HG02870 (cell line): Measurements from ENCODE around the gene CKAP5.
"Not testable (repeated sequence)": the region's sequence is repeated elsewhere in the genome, so short reads cannot be mapped to it uniquely, and the experiment has no call there.

Experiments used
- ATAC-seq: cut with Tn5 transposase; IDR thresholded peaks from one replicate; pipeline ENCODE4 v1.9.1; 2021; ENCODE audit warnings: mild to moderate bottlenecking, moderate library complexity; ENCODE audit not compliant: unreplicated experiment

Gene CKAP5

GRCh38 chr11:46728659-46729040 lies 117.4 kb downstream of the CKAP5 start:
- no peak for ATAC-seq

DNA sequence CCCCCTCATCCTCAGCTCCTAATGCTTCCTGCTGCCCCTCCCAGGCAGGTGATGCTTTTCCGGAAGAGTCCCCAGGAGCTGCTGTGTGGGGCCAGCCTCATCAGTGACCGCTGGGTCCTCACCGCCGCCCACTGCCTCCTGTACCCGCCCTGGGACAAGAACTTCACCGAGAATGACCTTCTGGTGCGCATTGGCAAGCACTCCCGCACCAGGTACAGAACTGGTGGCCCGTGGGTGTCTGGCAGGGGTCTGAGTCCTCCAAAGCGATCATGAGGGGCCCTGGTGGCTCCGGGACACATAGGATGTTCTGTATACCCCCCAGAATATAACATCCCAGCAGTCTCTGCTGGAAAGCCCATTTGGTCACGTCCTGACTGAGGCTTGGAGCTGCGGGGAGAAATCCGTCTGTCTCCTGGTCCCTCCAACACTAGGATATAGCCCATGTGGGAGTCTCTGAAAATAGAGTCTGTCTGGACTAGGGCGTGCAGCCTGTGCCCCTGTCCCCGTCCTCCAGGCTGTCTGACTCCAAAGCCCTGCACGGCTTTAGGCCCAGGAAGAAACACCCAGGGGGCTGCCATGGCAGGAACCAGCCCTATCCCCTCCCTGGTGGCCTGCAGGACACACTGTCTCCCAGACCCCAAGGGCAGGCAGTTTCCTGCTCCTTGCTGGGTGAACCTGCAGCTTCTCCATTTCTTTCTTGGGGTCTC lies 118.0 kb downstream of the CKAP5 start:
- no peak for ATAC-seq

- no peak for ATAC-seq
Observed at GRCh38 chr11:46726206-46726862, 119.7 kb downstream of the CKAP5 start.

GRCh38 chr11:46725338-46726205 lies 120.5 kb downstream of the CKAP5 start:
- ATAC-seq = no peak

DNA sequence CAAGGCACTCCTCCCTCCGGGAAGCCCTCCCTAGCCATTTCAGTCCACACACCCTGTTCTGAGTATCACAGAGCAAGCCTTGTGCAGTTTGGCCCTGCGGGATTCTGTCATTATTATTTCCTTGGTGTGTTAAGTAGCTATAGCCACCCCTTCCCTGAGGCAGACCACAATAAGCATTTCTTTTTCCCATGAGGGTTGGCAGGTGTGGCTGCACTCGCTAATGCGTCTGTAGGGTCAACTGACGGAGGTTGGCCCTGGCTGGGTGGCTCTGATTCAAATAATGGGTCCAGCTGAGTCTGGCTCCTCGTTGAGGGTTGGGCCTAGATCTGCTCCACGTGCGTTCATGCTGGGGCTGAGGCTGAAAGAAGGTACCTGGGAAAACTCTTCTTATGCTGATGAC lies 122.0 kb downstream of the CKAP5 start:
- no peak for ATAC-seq

GRCh38 chr11:46723359-46723680 lies 122.8 kb downstream of the CKAP5 start:
- no peak for ATAC-seq

DNA sequence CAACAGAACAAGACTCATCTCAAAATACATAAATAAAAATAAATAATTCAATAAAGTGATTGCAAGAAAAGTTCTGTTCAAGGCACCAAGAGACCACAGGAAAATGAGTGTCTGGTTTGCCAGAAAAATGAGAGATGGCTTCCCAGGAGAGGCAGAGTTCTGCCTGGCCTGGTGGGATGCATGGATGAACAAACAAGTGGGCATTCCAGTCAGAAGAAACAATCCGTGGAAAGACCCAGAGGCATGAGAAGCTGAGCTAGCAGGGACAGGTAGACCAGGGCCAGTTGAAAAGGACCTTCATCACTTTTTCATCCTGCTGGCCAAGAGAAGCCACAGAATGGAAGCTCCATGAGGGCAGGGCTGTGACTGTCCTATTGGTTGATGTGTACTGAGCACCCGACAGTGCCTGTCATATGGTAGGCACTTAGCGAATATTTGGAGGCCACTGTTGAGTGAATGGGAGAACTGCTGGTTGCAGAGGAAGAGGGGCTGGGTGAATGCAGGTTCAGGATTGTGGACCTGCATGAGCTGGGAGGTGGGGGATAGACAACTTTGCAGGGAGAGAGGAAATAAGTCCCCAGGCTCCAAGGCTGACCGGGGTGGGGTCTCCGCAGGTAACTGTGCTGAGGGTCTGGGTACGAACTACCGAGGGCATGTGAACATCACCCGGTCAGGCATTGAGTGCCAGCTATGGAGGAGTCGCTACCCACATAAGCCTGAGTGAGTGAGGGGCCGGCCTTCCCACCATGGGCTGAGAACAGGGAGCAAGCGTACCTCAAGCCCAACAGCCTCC lies 123.3 kb downstream of the CKAP5 start:
- no peak for ATAC-seq

- no peak for ATAC-seq
Observed at GRCh38 chr11:46721286-46721685, 124.8 kb downstream of the CKAP5 start.

DNA sequence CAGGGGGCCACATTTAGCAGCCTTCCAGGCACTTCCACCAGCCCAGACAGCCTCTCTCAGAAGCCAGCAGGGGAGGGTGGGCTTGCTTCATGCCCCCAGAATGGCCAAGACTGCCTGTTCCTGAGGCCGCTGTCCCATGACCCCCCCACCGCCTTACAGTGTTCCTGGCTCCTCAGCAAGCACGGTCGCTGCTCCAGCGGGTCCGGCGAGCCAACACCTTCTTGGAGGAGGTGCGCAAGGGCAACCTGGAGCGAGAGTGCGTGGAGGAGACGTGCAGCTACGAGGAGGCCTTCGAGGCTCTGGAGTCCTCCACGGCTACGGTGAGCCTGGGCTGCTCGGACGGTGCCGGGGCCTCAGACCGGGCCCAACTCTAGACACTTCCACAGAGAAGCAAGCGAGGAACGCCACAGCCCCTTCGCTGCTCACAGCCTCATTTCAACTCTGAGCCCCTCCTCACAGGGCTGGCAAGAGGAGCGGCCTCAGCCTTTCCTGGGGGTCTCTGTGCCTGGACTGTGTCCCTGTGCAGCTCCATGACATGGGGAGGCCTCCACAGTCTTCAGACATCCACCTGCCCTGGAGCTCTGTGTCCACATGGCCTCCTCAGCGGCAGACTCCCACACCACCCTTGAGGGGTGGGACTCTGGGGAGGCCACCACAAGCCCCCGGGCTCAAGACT lies 126.4 kb downstream of the CKAP5 start:
- no peak for ATAC-seq

GRCh38 chr11:46719048-46719542 lies 127.0 kb downstream of the CKAP5 start, which contains the start of gene F2:
F2 (plus strand) TSS chr11:46719213; CDS start chr11:46719236, 23 bp downstream.
- ATAC-seq = no peak

- ATAC-seq = no peak
Observed at GRCh38 chr11:46718155-46719019, 127.7 kb downstream of the CKAP5 start.

- ATAC-seq = not testable (repeated sequence)
Observed at GRCh38 chr11:46717825-46718154, 128.3 kb downstream of the CKAP5 start.

GRCh38 chr11:46712874-46713576 lies 133.1 kb downstream of the CKAP5 start:
- ATAC-seq = no peak

DNA sequence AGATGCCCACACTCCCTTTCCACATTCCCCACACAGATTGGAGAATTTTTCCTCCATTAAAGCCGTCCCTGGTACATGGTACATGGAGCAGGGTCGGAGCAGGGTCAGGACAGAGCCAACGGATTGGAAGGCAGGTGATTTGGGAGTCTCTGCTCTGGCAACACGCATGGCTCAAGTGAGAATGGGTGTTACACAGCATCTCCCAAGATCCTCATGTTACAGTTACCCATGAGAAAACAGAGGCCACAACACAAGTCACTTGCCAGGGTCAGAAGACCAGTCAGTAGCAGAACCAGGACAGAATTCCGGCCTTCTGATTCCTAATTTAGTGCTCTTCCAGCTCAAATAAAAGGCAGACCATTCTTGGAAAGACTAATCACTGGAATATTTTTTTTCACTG lies 134.8 kb downstream of the CKAP5 start:
- ATAC-seq = no peak

- no peak for ATAC-seq
Observed at GRCh38 chr11:46710821-46711269, 135.2 kb downstream of the CKAP5 start.

- ATAC-seq = not testable (repeated sequence)
Observed at GRCh38 chr11:46709351-46709750, 136.7 kb downstream of the CKAP5 start.

GRCh38 chr11:46706886-46707285 lies 139.2 kb downstream of the CKAP5 start:
- ATAC-seq = no peak

- ATAC-seq = no peak
Observed at GRCh38 chr11:46705070-46705688, 140.9 kb downstream of the CKAP5 start.
